Upper lobe of left lung (tissue), 6 donors: ENCODE measurements around the gene KRTAP10-2. TPM values are rescaled to one million over a fixed set of nuclear protein-coding genes. Genes with fewer than 3 reads are reported as not detected.
A peak's percentile ranks its signal among the peaks of the same experiment; 100 is the strongest.

ENCODE experiments used
- ATAC-seq, 2 donors: fragments of 200-7000 bp; cut with Tn5 transposase; one replicate each; pipeline ENCODE4 v1.9.1; 2022; ENCODE audit warnings: mild to moderate bottlenecking in 2 of 2, moderate library complexity in 2 of 2; ENCODE audit not compliant: low FRiP score in 2 of 2
- DNase-seq, 2 donors: peaks; one replicate each; pipeline ENCODE4 v3.0.0-alpha.2; 2019 to 2020
- H3K27ac ChIP-seq, 4 donors: fragments of 200-600 bp; sonication (generic); one replicate each; pipeline ENCODE4 v1.5.1; 2016 to 2019
- H3K27me3 ChIP-seq, 4 donors: fragments of 200-600 bp; sonication (generic); one replicate each; pipeline ENCODE4 v1.5.1; 2017 to 2019
- H3K36me3 ChIP-seq, 4 donors: fragments of 200-600 bp; sonication (generic); one replicate each; pipeline ENCODE4 v1.5.1; 2016 to 2019
- H3K4me1 ChIP-seq, 4 donors: fragments of 200-600 bp; sonication (generic); one replicate each; pipeline ENCODE4 v1.5.1; 2018 to 2019
- H3K4me3 ChIP-seq, 4 donors: fragments of 200-600 bp; sonication (generic); one replicate each; pipeline ENCODE4 v1.5.1; 2017 to 2019; ENCODE audit warnings: mild to moderate bottlenecking in 2 of 4, moderate library complexity in 1 of 4
- H3K9me3 ChIP-seq, 4 donors: fragments of 200-600 bp; sonication (generic); one replicate each; pipeline ENCODE4 v1.5.1; 2018 to 2019
- CTCF ChIP-seq, 6 experiments: fragments of 450-650 bp in 4 of 6; fragments of 200-600 bp in 2 of 6; sonication (generic) in 2 of 6; IDR thresholded peaks; one replicate each; pipeline ENCODE4 v1.5.1; 2016 to 2019; ENCODE audit warnings: antibody characterized with exemption in 6 of 6
- EP300 ChIP-seq, 4 donors: sonication (generic); formaldehyde crosslinking; IDR thresholded peaks; one replicate each; pipeline ENCODE4 v1.5.1; 2017; ENCODE audit warnings: antibody characterized with exemption in 4 of 4, control low read depth in 2 of 4
- POLR2A ChIP-seq, 4 donors: fragments of 450-650 bp; IDR thresholded peaks; one replicate each; pipeline ENCODE4 v1.5.1; 2016 to 2017; ENCODE audit warnings: antibody characterized with exemption in 4 of 4, mild to moderate bottlenecking in 2 of 4
- POLR2AphosphoS5 ChIP-seq, 2 donors: sonication (generic); formaldehyde crosslinking; IDR thresholded peaks; one replicate each; pipeline ENCODE4 v1.5.1; 2017; ENCODE audit warnings: antibody characterized with exemption in 2 of 2
- WGBS, 2 donors: methylation state at CpG; one replicate each; pipeline ENCODE4 v1.1.5; 2017 to 2018; 5-methylcytosine and 5-hydroxymethylcytosine counted together
- total RNA-seq, 6 donors: library from RNA; depleted of rRNA in 4 of 6; stranded (reverse); fragments of >200 nt in 4 of 6; gene quantifications; one replicate each; pipeline versions ENCODE4 v1.1.0 to v1.2.1, GENCODE V29; 2016 to 2021
- donor health status: DM: no; HTN: no; CAD: no; lungs with moderate emphysema.
- donor health status: DM: no; HTN: yes; CAD: no; lungs with severe emphysema.

KRTAP10-2 gene
- total RNA-seq, 6 donors from 2014 or later: not detected

GRCh38 chr21:44511219-44511937 is 39.9 kb downstream of the KRTAP10-2 start:
- Histone ChIP-seq H3K27ac (no peak overlapping the region), H3K4me1 (peaks cover 0 to 12% (median 10%) of the 10 kb centered on the region in 4 donors), H3K9me3 (no peaks in the 10 kb centered on the region), H3K4me3 (no peak overlapping the region), H3K27me3 (no peaks in the 10 kb centered on the region), H3K36me3 (no peaks in the 10 kb centered on the region)
- WGBS, 2 donors: 82 to 95% methylated on average over 4 to 11 of the region's 11 CpGs
- DNase-seq: no peak
- no peak for ATAC-seq
- TF ChIP-seq EP300 (IDR thresholded peaks at IDR 0.05) (no peak), POLR2AphosphoS5 (IDR thresholded peaks at IDR 0.05) (no peak), CTCF (IDR thresholded peaks at IDR 0.05) (no peak), POLR2A (IDR thresholded peaks at IDR 0.05) (no peak)

DNA sequence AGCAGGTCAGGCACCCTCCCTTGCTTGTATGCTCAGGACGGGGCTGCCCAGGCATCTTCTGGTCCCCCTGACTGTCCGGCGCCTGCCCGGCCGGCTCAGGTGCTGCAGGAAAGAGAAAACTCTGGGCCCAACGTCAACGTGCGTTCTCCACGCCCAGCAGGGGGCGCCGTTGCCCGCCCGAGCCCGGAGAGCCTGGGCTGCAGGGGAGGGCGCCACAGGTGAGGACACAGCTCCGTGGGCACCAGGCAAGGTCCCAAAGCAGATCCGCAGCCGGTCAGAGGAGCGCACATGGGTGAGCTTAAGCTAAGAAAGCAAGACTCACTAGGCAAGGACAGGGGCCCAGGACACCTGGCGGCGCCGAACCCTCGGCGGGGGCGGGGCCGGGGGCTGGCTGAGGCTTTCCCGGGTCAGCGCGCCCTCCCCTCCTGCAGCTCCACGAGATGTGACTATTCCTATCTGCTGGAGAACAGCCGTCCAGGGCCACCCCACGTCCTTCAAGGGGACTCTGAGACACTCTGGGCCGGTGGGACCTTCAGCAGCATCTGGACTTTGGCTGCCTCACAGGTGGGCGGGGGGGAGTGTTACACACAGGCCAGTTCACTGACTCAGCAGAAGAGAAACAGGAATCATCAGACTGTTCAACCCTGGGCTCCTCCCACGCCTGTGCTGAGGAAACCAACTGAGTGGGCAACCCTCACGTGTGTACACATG is 40.6 kb downstream of the KRTAP10-2 start:
- H3K27me3 ChIP-seq: no peaks in the 10 kb centered on the region
- peak; percentile 62 to 94 for DNase-seq
- H3K27ac ChIP-seq: no peak overlapping the region
- no peak overlapping the region for H3K4me3 ChIP-seq
- peak; percentile 58 to 62 for ATAC-seq
- TF ChIP-seq EP300 (IDR thresholded peaks at IDR 0.05) (no peak), POLR2A (IDR thresholded peaks at IDR 0.05) (no peak), POLR2AphosphoS5 (IDR thresholded peaks at IDR 0.05) (no peak), CTCF (IDR thresholded peaks at IDR 0.05) (peak; percentile 60 to 92 (median 84))
- 19 to 40% methylated on average over 1 to 22 of the region's 36 CpGs for WGBS, 2 donors
- H3K36me3 ChIP-seq: no peaks in the 10 kb centered on the region
- peaks cover 0 to 12% (median 10%) of the 10 kb centered on the region in 4 donors for H3K4me1 ChIP-seq
- no peaks in the 10 kb centered on the region for H3K9me3 ChIP-seq

- Histone ChIP-seq H3K4me3 (no peak overlapping the region), H3K27ac (no peak overlapping the region), H3K9me3 (no peaks in the 10 kb centered on the region), H3K36me3 (no peaks in the 10 kb centered on the region), H3K4me1 (peaks cover 0 to 12% (median 10%) of the 10 kb centered on the region in 4 donors), H3K27me3 (no peaks in the 10 kb centered on the region)
- no peak for DNase-seq
- ATAC-seq: no peak
- TF ChIP-seq POLR2A (IDR thresholded peaks at IDR 0.05) (no peak), EP300 (IDR thresholded peaks at IDR 0.05) (no peak), CTCF (IDR thresholded peaks at IDR 0.05) (no peak), POLR2AphosphoS5 (IDR thresholded peaks at IDR 0.05) (no peak)
- 71% methylated on average over 18 of the region's 18 CpGs; no CpG with 5 or more reads in 1 of the 2 donors for WGBS, 2 donors
These were observed 41.2 kb downstream of the KRTAP10-2 start for GRCh38 chr21:44510109-44510507.

- Histone ChIP-seq H3K27ac (no peak overlapping the region), H3K4me1 (peaks cover 0 to 12% (median 10%) of the 10 kb centered on the region in 4 donors), H3K27me3 (no peaks in the 10 kb centered on the region), H3K4me3 (no peak overlapping the region), H3K36me3 (no peaks in the 10 kb centered on the region), H3K9me3 (no peaks in the 10 kb centered on the region)
- TF ChIP-seq CTCF (IDR thresholded peaks at IDR 0.05) (peak in 5 of 6 experiments; percentile 12 to 79 (median 57)), POLR2A (IDR thresholded peaks at IDR 0.05) (no peak)
- 71 to 77% methylated on average over 10 to 12 of the region's 12 CpGs for WGBS, 2 donors
- ATAC-seq (peak; percentile 43 to 83), DNase-seq (peak; percentile 83 to 88)
These were observed 41.8 kb downstream of the KRTAP10-2 start for GRCh38 chr21:44509539-44509938.
